GM23248 (cell line): ENCODE measurements around the gene ZFAND3. TPM values are rescaled to one million over a fixed set of nuclear protein-coding genes. Genes with fewer than 3 reads are reported as not detected.
A peak's percentile ranks its signal among the peaks of the same experiment; 100 is the strongest.

Source experiments
- DNase-seq: peaks from one replicate; pipeline ENCODE4 v3.0.0-alpha.2; 2015
- H2AFZ ChIP-seq: fragments of 200-600 bp; sonication (generic); 2 replicates; pipeline ENCODE4 v1.6.1; 2016; ENCODE audit warnings: antibody characterized with exemption
- H3F3A ChIP-seq: fragments of 200-600 bp; sonication (generic); 2 replicates; pipeline ENCODE4 v1.6.1; 2016; ENCODE audit warnings: mild to moderate bottlenecking, antibody characterized with exemption, mixed run types; ENCODE audit not compliant: insufficient read depth
- H3K27ac ChIP-seq: fragments of 200-600 bp; sonication (generic); 2 replicates; pipeline ENCODE4 v1.5.1; 2016; ENCODE audit warnings: mild to moderate bottlenecking
- H3K27me3 ChIP-seq: fragments of 200-600 bp; sonication (generic); replicated peaks from 2 replicates; pipeline ENCODE4 v1.6.1; 2016; ENCODE audit warnings: mild to moderate bottlenecking; ENCODE audit not compliant: insufficient read depth
- H3K36me3 ChIP-seq: fragments of 200-600 bp; sonication (generic); 2 replicates; pipeline ENCODE4 v1.6.1; 2016; ENCODE audit warnings: low read depth, mild to moderate bottlenecking
- H3K4me1 ChIP-seq: fragments of 200-600 bp; sonication (generic); 2 replicates; pipeline ENCODE4 v1.6.1; 2016; ENCODE audit warnings: mild to moderate bottlenecking; ENCODE audit not compliant: insufficient read depth
- H3K4me2 ChIP-seq: fragments of 200-600 bp; sonication (generic); one replicate; pipeline ENCODE4 v1.6.1; 2016; ENCODE audit warnings: mild to moderate bottlenecking; ENCODE audit not compliant: unreplicated experiment
- H3K4me3 ChIP-seq: fragments of 200-600 bp; sonication (generic); 2 replicates; pipeline ENCODE4 v1.5.1; 2016; ENCODE audit warnings: mild to moderate bottlenecking
- H3K79me2 ChIP-seq: fragments of 200-600 bp; sonication (generic); 2 replicates; pipeline ENCODE4 v1.6.1; 2016; ENCODE audit warnings: mild to moderate bottlenecking; ENCODE audit not compliant: insufficient read depth
- H3K9ac ChIP-seq: fragments of 200-600 bp; sonication (generic); 2 replicates; pipeline ENCODE4 v1.6.1; 2016; ENCODE audit warnings: mild to moderate bottlenecking
- H3K9me2 ChIP-seq: fragments of 200-600 bp; sonication (generic); 2 replicates; pipeline ENCODE4 v1.6.1; 2016; ENCODE audit warnings: mixed run types, mild to moderate bottlenecking, moderate library complexity; ENCODE audit not compliant: insufficient read depth
- H3K9me3 ChIP-seq: fragments of 200-600 bp; sonication (generic); one replicate; pipeline ENCODE4 v1.6.1; 2017; ENCODE audit warnings: low read depth
- H4K20me1 ChIP-seq: fragments of 200-600 bp; sonication (generic); 2 replicates; pipeline ENCODE4 v1.6.0; 2016; ENCODE audit not compliant: insufficient read depth
- EZH2 ChIP-seq: fragments of 200-600 bp; sonication (generic); IDR thresholded peaks from 2 replicates; pipeline ENCODE4 v1.6.1; 2018; ENCODE audit warnings: antibody characterized with exemption, mild to moderate bottlenecking; ENCODE audit not compliant: insufficient read depth, poor library complexity, severe bottlenecking
- EZH2phosphoT487 ChIP-seq: fragments of 200-600 bp; sonication (generic); IDR thresholded peaks from 2 replicates; pipeline ENCODE4 v1.6.1; 2018; ENCODE audit warnings: antibody characterized with exemption, moderate library complexity, mild to moderate bottlenecking, low read depth; ENCODE audit not compliant: insufficient read depth
- WGBS, 2 experiments: methylation state at CpG; one replicate each; pipeline ENCODE4 v1.1.6; 2015 to 2017; ENCODE audit warnings: low lambda C conversion rate in 2 of 2, low coverage in 1 of 2; ENCODE audit errors: missing lambda C conversion rate in 2 of 2; 5-methylcytosine and 5-hydroxymethylcytosine counted together
- in situ Hi-C: fragments of 300-500 bp; cut with MboI; formaldehyde crosslinking; loops from 2 replicates; pipeline ENCODE4 v1.15.0; 2020
- polyA plus RNA-seq: library from polyadenylated mRNA; unstranded; fragments of >200 nt; fragmentation: Nextera tagmentation; extraction: Ambion mirVana; gene quantifications from 2 replicates; pipeline ENCODE4 v1.2.1, GENCODE V29; 2016
- total RNA-seq: library from RNA; depleted of rRNA; stranded (reverse); fragments of >200 nt; shearing (Covaris generic); gene quantifications from 2 replicates; pipeline ENCODE4 v1.2.3, GENCODE V29; 2014

Gene ZFAND3
- total and polyA plus RNA-seq, 2 experiments from 2014 or later = 27.5 to 40.0 TPM

- no peaks in the 10 kb centered on the region for H3K9me2 ChIP-seq
- in situ Hi-C loops = loop anchor here (25.0 kb wide), 1 partner anchor 289 kb away; no protein-coding TSS in a partner anchor
- H3K9ac ChIP-seq = no peak overlapping the region
- H3K79me2 ChIP-seq = peaks cover 100% of the 10 kb centered on the region
- 98 to 100% methylated on average over 1 of the region's 1 CpG for WGBS, 2 experiments
- H3K27ac ChIP-seq = no peak overlapping the region
- H3K9me3 ChIP-seq = no peaks in the 10 kb centered on the region
- no peak overlapping the region for H3K4me3 ChIP-seq
- H3F3A ChIP-seq = peaks cover 4% of the 10 kb centered on the region; the same call in 1 of the 2 replicates
- H3K4me1 ChIP-seq = no peaks in the 10 kb centered on the region
- H3K36me3 ChIP-seq = no peaks in the 10 kb centered on the region
- DNase-seq = no peak
- H2AFZ ChIP-seq = no peak overlapping the region
- H4K20me1 ChIP-seq = peaks cover 30% of the 10 kb centered on the region
- TF ChIP-seq EZH2phosphoT487 (no peak), EZH2 (no peak)
- no peak overlapping the region for H3K4me2 ChIP-seq
- H3K27me3 ChIP-seq = no peaks in the 10 kb centered on the region
Observed at GRCh38 chr6:38001386-38001785, 181.9 kb downstream of the ZFAND3 start.

- Histone ChIP-seq H3K9me2 (no peaks in the 10 kb centered on the region), H3K27ac (no peak overlapping the region), H3K79me2 (peaks cover 100% of the 10 kb centered on the region), H3K9me3 (no peaks in the 10 kb centered on the region), H3K4me3 (no peak overlapping the region), H3K27me3 (no peaks in the 10 kb centered on the region), H3K9ac (no peak overlapping the region), H3K36me3 (no peaks in the 10 kb centered on the region), H3K4me2 (no peak overlapping the region), H3F3A (peaks cover 4% of the 10 kb centered on the region; the same call in 1 of the 2 replicates), H2AFZ (no peak overlapping the region), H3K4me1 (no peaks in the 10 kb centered on the region), H4K20me1 (peaks cover 18% of the 10 kb centered on the region)
- WGBS, 2 experiments = 95 to 97% methylated on average over 2 of the region's 2 CpGs
- no peak for DNase-seq
- in situ Hi-C loops = loop anchor here (25.0 kb wide), 1 partner anchor 293 kb away; no protein-coding TSS in a partner anchor
- TF ChIP-seq EZH2 (no peak), EZH2phosphoT487 (no peak)
Observed at GRCh38 chr6:38004908-38005307, 185.4 kb downstream of the ZFAND3 start.

DNA sequence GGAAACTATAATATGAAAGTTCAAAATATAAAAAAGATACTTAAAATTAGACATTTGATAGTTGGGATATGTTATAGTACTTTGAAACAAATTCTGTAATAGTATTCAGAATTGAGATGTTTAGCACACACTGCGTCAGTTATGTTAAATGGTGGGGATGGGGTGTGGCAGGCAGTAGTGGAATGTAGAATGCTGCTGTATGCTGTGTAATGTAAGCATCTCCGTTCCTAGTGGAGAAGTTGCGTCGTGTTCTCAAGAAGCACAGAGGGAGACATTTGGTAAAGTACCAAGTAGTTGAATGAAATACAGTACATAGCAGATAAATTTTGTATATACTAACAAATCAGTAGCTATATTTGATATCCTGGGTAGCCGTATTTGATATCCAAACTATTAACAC is 192.4 kb downstream of the ZFAND3 start:
- H3F3A ChIP-seq = peaks cover 4% of the 10 kb centered on the region; the same call in 1 of the 2 replicates
- H3K4me1 ChIP-seq = no peaks in the 10 kb centered on the region
- TF ChIP-seq EZH2 = no peak
- no peak for TF ChIP-seq EZH2phosphoT487
- no peaks in the 10 kb centered on the region for H3K27me3 ChIP-seq
- H3K4me3 ChIP-seq = no peak overlapping the region
- peaks cover 31% of the 10 kb centered on the region; the same call in 1 of the 2 replicates for H4K20me1 ChIP-seq
- H3K4me2 ChIP-seq = no peak overlapping the region
- in situ Hi-C loops = loop anchor here (25.0 kb wide), 1 partner anchor 300 kb away; no protein-coding TSS in a partner anchor
- no peaks in the 10 kb centered on the region for H3K9me3 ChIP-seq
- H3K79me2 ChIP-seq = peaks cover 99% of the 10 kb centered on the region
- H3K36me3 ChIP-seq = no peaks in the 10 kb centered on the region
- 75 to 76% methylated on average over 5 of the region's 5 CpGs for WGBS, 2 experiments
- no peaks in the 10 kb centered on the region for H3K9me2 ChIP-seq
- H3K27ac ChIP-seq = no peak overlapping the region
- DNase-seq = no peak
- no peak overlapping the region for H3K9ac ChIP-seq
- H2AFZ ChIP-seq = no peak overlapping the region

- no peaks in the 10 kb centered on the region for H3K9me2 ChIP-seq
- no peak overlapping the region for H2AFZ ChIP-seq
- no peak overlapping the region for H3K27ac ChIP-seq
- WGBS, 2 experiments = 78% methylated on average over 5 of the region's 5 CpGs
- H3K4me2 ChIP-seq = no peak overlapping the region
- peaks cover 99% of the 10 kb centered on the region for H3K79me2 ChIP-seq
- no peak for TF ChIP-seq EZH2phosphoT487
- TF ChIP-seq EZH2 = no peak
- H3K9ac ChIP-seq = no peak overlapping the region
- in situ Hi-C loops = loop anchor here (25.0 kb wide), 1 partner anchor 300 kb away; no protein-coding TSS in a partner anchor
- H3K27me3 ChIP-seq = no peaks in the 10 kb centered on the region
- no peaks in the 10 kb centered on the region for H3K4me1 ChIP-seq
- H4K20me1 ChIP-seq = peaks cover 34% of the 10 kb centered on the region; the same call in 1 of the 2 replicates
- H3K4me3 ChIP-seq = no peak overlapping the region
- DNase-seq = peak; percentile 71
- peaks cover 4% of the 10 kb centered on the region; the same call in 1 of the 2 replicates for H3F3A ChIP-seq
- H3K9me3 ChIP-seq = no peaks in the 10 kb centered on the region
- no peaks in the 10 kb centered on the region for H3K36me3 ChIP-seq
Observed at GRCh38 chr6:38012573-38012972, 193.0 kb downstream of the ZFAND3 start.

- in situ Hi-C loops = loop anchor here (25.0 kb wide), 1 partner anchor 303 kb away; no protein-coding TSS in a partner anchor
- Histone ChIP-seq H3K27me3 (no peaks in the 10 kb centered on the region), H4K20me1 (peaks cover 27% of the 10 kb centered on the region; the same call in 1 of the 2 replicates), H3K9me2 (no peaks in the 10 kb centered on the region), H3K4me1 (no peaks in the 10 kb centered on the region), H3K79me2 (peaks cover 99% of the 10 kb centered on the region), H3K9me3 (no peaks in the 10 kb centered on the region), H2AFZ (no peak overlapping the region), H3F3A (peaks cover 4% of the 10 kb centered on the region; the same call in 1 of the 2 replicates), H3K9ac (no peak overlapping the region), H3K27ac (no peak overlapping the region), H3K4me2 (no peak overlapping the region), H3K36me3 (no peaks in the 10 kb centered on the region), H3K4me3 (no peak overlapping the region)
- TF ChIP-seq EZH2phosphoT487 = no peak
- TF ChIP-seq EZH2 = no peak
- no peak for DNase-seq
Observed at GRCh38 chr6:38015341-38015740, 195.8 kb downstream of the ZFAND3 start.
